GM18519 (cell line): ENCODE results near the gene TRIO.

Experiments used
- ATAC-seq: cut with Tn5 transposase; IDR thresholded peaks from one replicate; pipeline ENCODE4 v1.9.1; 2021; ENCODE audit warnings: mild to moderate bottlenecking, moderate library complexity; ENCODE audit not compliant: unreplicated experiment, low FRiP score

Gene TRIO

DNA sequence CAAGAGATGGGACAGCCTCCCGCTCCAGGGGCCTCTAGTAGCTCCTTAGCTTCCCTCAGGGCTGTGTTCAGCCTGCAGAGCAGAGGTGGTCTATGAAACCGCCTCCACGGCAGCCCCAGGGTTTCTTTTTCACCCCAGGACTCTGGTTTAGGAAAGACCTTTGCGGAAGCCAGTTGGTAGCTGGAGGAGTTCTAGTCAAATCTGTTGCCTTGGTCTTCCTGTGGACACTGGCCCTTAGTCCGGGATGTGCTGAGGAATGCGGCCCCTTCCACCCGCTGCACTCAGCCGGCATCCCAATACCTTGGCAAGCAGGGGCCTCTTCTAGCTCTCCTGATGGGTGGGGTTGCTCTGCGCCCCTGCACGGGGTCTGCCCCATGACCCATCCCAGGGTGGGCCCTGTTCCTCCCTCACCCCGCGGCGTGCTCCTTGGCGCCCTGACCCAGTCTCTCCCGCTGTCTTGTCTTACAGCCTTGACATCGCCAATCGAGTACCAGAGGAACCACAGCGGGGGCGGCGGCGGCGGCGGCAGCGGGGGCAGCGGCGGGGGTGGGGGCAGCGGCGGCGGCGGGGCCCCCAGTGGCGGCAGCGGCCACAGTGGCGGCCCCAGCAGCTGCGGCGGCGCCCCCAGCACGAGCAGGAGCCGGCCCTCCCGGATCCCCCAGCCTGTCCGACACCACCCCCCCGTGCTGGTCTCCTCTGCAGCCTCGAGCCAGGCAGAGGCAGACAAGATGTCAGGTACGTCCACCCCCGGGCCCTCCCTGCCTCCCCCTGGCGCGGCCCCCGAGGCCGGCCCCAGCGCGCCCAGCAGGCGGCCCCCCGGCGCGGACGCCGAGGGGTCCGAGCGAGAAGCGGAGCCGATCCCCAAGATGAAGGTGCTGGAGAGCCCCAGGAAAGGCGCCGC, 344.1 kb downstream of the TRIO start:
- ATAC-seq = no peak

DNA sequence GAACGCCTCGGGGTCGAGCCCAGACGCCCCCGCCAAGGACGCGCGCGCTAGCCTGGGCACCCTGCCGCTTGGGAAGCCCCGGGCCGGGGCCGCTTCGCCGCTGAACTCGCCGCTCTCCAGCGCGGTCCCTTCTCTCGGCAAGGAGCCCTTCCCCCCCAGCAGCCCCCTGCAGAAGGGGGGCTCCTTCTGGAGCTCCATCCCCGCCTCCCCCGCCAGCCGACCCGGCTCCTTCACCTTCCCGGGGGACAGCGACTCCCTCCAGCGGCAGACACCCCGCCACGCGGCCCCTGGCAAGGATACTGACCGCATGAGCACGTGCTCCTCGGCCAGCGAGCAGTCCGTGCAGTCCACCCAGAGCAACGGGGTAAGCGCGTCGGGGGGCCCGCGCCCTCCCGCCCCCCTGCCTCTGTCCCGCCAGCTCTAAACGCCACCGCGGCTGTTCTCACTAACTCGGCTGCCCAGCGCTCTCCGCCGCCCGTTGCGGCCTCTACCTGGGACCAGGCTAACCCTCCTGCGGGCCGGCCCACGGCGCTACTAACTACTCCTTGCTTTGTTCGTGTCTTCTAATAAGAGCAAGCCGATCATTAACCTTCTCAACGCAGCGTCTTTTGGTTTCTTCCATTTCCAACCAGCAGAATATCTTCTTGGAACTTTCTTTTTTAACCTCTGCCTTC, 344.9 kb downstream of the TRIO start:
- no peak for ATAC-seq

DNA sequence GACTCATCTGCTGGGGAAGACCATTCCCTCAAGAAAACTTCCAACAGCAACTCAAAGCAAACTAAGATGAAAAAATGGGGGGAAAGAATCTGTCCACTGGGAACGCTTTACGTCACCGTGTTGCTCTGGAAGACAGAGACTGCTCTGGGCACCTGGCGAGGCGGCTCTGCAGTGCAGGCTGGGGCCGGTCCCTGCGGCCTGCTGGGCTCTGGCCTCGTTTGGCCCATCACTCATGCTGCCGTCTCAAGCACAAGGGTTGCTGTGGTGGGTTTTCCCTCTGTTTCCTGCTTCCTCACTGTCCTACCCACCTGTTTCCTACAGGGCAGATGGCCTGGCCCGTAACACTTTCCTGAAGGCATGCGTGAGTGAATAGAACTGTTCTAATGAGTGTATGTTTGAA, 345.6 kb downstream of the TRIO start:
- ATAC-seq = no peak

DNA sequence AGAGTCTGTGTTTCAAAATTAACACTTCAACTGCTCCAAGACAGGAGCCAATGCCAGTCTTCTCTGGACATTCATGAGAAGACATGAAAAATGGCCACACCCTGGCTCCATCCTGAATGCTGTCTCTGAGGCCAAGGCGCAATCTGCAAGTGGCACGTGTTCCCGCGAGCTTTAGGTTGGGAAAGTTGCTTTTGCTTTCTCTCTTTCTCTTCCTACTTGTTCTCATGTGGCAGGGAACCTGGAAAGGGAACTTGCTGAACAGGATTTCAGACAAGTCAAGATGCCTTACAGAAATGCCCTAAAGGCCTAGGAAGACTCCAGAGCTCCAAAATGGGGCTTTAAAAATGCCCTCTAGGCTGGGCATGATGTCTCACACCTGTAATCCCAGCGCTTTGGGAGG, 346.5 kb downstream of the TRIO start:
- no peak for ATAC-seq

DNA sequence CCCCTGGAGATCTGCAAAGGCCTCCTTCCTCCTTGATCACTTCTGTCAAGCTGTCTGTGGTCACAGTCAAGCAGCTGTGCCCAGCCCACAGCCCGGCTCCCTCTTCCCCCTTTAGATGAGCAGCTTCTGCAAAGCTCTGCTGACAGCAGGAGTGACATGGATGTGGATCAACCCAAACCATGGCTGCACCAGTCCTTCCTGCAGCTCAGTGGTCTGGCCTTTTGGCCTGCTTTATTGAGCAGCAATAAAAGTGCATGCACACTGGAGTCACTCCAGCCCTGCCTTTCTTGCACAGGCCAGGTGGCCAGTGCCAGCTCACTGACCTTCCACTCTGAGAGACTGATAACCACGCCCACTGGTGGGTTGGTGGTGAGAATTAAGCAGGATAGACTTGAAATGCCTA, 347.2 kb downstream of the TRIO start:
- ATAC-seq = no peak

DNA sequence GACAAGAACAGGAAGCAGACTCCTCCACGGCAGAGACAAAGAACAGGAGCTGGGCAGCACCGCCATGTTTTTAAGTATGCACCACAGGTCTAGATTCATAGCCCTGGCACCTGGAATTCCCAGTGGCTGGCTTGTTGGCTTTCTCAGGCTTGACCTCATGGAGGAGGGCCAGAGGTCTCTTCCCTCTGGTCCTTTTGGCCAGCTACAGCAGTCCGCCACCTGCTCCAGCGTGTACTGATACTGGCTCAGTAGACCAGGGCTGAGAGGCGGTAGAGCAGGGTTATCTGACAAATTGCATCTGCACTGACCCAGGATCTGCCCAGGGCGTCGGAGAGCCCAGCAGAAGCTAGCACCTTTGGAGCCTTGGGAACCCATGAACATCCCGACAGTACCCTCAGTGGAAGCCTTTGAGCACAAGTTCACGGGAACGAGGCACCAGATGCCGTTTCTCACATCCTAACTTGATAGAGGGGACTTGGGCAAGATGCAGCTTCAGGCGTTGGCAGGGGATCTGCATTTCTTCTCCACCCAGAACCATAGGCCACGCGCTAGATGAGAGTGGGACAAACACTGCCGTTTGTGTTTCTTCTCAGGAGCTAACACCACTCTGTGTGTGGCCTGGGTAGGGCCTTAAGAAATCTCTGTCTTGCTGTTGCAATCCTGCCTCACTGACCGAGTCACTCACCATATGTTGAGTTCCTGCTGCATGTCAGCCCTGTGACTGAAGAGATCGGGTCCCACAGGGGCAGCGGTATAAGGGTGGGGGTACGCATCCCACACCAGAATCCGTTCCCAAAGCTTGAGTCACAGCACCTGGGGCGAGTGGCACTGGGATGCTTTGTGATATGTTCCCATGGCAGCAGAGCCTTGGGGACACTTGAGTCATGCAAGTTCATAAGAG, 348.1 kb downstream of the TRIO start:
- ATAC-seq = no peak

DNA sequence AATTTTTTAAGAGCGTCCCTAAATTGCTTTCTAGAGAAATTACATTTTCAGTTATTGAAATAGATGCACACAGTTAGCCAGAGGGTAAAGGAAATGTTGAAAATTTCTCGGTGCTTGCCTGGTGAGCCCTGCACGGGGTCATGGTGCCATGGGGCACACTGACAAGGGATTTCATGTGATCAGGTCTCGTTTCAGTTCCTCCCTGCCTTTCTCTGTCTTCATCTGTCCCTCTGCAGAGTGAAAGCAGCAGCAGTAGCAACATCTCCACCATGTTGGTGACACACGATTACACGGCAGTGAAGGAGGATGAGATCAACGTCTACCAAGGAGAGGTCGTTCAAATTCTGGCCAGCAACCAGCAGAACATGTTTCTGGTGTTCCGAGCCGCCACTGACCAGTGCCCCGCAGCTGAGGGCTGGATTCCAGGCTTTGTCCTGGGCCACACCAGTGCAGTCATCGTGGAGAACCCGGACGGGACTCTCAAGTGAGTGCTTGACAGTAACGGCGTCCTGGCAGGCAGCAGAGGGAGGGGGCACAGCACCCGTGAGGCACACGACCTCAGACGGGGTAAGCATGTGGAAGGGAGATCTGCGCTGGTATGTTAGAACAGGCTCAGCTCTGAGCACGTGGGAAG, 349.3 kb downstream of the TRIO start:
- ATAC-seq = no peak

DNA sequence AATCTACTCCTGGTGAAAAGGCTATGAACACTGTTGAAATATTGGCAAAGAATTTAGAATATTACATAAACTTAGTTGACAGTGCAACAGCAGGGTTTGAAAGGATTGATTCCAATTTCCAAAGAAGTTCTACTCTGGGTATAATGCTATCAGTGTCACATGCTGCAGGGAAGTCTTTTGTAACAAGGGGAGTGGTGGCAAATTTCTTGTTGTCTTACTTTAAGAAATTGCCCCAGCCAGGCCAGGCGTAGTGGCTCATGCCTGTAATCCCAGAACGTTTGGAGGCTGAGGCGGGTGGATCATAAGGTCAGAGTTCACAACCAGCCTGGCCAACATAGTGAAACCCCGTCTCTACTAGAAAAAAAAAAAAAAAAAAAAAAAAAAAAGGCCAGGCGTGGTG, 352.2 kb downstream of the TRIO start:
- ATAC-seq = no peak

DNA sequence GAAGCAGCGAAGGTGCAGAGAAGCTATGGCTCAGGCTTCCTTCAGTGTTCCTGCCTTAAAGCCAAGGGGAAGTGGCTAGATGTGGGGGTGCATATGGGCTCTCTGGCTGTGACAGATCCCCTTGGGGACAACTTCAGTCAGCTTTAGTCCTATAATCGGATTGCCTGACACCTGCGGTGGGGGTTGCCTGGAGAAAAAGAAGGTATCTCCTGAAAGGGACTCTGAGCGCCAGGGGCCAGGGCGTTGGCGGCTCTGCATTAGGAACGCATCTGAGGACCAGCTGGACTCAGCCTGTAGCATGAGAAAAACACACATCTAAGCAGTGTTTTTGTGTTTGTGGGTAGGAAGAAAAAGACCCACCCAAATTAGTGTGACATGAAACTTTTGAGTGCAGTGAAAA, 354.2 kb downstream of the TRIO start:
- no peak for ATAC-seq

DNA sequence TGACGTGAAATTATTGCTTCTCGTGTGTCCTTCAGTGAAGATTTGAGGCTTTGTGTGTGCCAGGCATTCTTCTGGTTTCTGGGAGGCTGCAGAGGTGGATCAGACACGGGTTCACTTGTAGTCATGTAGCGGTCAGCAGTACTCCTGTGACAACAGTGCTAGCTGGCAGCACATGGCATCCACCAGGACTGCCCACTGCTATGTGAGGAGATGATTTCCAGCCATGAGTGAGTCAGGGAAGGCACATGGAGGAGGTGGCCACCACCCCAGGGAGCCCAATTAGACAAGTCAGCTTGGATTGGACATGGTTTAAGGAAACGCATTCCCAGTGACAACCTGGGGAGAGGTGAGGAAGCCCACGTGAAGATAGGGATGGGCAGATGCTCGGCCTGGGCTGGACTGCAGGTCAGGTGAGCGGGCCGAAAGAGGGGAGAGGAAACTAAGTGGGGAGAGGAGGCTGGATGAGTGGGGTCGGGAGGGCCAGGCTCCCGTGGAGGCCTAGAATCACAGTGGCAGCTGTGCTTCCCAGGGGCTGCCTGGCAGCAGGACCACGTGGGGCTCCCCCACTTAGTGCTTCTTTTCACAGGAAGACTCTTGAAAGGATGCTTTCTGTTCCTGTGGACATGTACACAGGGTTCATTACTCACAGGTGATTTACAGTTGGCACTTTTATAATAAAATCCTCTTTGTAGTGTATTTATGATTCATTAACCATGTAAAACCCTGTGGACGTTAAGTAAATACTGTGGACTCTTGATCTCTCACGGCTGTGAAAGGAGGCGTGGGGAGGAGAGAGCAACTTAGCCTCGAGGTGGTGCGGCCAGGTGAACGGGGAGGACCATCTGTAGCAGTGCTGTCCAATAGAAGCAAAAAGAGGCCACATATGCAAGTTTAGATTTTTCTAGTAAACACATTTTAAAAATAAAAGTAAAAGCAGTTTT, 358.5 kb downstream of the TRIO start:
- ATAC-seq = no peak

DNA sequence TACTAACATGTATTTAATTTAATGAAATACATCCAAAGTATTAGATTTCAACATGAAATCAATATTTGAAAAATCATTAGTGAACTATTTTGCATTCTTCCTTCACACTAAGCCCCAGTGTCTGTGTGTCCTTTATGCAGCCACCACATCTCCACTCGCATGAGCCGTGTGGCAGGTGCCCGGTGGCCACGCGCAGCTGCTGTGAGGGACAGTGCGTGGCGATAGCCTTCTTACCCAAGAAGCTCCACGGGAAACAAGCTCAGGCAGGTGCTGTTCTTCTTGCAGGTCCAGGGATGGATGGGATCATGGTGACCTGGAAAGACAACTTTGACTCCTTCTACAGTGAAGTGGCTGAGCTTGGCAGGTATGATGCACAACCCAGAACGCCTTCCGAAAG, 359.1 kb downstream of the TRIO start:
- no peak for ATAC-seq

DNA sequence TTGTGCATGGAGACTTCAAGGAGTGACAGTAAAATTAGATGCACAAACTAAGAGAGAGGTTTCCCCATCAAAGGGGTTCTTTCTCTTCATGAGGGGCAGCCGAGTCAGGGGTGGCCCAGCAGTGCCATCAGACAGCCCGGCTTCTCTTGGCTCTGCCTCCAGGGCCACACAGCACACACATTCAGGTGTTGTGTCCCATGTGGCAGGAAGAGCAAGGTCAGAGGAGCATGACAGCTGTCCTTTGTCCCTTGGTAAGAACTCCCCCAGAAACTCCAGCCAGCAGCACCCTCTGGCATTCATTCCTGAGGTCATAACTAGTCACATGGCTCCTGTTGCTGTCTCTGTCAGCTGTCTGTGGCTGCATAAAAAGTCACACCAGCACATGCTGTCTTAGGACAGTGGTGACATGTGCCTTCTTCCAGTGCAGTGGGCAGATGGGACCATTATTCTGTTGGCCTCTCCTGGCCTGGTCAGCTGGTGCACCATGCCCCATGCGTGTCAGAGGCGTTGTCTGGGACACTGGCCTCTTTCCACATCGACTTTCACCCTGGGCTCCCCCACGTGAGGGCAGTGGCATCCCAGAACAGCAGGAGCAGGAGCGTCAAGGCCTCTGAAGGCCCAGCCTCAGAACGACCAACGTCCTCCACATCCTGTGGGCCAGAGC, 360.0 kb downstream of the TRIO start:
- ATAC-seq = no peak

DNA sequence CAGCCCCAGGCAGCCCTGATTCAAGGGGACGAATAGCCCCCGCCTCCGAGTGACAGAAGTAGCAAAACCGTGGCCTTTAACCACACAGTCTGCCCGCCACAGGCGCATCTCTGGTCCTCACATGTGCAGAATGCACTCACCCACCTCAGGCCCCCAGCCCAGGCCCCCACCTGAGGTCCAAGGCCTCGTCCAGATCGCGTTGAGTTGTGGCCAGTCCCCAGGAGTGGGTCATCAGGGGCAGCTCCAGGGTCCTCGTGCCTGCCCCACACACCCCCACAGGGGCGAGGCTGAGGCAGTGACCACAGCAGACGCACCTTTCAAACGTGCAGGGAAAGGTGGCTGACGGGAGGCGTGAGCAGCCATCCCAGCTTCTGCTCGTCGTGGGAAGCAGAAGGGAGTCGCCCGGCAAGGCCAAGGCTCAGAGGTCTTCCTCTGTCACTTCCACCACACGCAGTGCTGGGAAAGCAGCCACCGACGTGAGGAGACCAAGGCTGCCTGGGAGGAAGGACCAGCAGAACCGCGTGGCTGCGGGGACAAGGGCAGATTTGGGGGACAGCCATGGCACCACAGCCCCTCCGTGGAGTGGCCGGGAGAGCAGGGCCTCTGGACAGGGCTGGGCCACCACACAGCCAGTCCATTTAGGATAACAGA, 360.7 kb downstream of the TRIO start:
- ATAC-seq = no peak

DNA sequence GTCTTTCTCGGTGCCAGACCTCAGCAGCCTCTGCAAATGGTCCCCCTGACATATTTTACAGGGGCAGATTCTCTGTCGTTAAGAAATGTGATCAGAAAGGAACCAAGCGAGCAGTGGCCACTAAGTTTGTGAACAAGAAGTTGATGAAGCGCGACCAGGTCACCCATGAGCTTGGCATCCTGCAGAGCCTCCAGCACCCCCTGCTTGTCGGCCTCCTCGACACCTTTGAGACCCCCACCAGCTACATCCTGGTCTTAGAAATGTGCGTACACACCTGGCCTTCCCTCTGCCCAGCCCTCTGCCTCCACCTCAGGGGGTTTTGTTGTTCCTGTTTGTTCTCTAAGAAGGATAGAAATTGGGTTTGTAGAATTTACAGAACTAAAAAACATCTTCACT, 361.2 kb downstream of the TRIO start:
- no peak for ATAC-seq

DNA sequence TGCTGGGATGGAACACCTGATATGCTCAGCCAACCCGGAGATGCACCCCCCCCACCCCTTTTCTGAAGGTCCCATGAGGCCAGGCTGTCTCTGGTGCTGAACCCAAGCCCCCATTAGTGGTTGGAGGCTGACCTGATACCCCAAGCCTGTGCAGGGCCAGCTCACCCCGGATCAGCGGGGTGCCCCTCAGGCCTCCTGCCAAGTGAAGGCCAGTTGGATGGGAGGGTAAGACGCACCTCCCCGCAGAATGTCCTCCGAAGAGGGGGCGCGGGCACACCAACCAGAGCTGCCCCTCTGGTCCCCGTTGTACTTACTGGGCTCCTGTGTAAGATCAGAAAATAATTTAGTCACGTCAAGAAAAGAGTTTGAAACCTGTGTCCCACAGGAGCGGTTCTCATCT, 361.7 kb downstream of the TRIO start:
- ATAC-seq = no peak

DNA sequence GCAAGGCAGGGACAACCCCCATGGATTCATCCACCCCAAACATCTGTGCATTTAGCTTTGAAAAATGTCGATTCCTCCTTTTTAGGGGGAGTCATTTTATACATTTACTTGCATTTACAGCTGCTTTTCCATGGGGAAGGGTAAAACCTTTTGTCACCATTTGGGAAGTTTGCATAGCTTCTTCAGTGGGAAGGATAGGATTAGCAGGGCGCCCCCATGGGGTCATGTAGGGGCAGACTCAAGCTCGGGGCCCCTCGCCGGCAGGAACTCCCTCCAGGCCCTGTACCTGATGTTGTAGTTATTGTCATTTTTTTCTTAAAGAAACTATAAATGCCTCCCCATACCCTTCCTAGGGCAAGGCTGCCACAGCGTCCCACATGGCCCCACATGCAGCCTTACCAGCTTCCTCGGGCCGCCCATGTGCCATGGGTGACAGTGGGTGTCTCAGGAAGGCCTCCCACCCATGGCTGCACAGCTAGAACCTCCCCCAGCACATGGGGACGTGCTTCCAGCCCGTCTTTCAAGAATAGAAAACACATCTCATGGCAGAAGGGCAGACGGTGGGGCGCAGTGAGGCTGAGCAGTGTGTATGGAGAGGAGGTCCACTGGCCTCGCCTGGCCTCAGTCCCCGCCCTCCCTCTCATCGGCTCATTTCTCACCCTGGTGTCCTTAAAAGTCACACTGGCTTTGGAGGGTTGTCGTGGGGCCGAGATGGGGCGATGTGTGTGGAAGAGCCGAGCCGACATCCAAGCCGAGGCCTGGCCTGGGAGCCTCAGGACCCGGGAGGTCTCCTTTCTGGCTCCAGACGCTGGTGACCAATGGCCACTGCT, 362.4 kb downstream of the TRIO start:
- ATAC-seq = no peak

DNA sequence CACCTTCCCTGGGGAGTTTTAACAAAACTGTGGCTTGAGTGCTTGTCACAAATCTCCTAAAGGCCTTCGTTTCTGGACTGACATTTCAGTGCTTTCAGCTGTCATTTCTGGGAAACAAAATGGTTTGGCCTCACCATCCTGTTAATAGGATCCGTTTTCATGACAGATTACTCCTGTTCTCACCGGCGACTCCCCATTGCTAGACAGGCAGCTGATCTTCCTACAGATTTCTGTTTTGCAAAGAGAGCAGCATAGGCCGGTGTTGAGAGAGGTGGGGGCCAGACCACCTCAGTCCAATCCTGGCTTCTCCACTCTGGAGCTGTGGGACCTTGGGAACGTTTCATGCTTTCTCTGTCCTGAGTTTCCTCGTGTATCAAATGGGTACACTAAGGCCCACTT, 363.0 kb downstream of the TRIO start:
- no peak for ATAC-seq

DNA sequence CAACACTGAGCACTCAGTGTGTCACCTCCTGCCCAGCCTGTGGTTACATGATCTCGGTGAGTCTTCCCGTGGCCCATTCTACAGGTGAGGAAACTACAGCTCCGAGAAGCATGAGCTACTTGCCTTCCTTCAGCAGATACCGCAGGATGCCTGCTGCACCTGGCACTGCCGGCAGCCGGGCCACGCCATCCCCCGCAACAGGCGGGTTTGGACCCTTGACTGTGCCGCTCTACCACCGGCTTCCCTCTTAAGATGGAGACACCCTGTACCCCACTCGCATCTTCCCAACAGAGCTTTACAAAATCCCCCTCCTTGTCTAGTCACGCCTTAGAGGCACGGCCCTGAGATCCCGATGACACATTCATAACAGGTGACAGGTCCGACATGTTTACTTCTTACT, 363.5 kb downstream of the TRIO start:
- ATAC-seq = no peak
